Esophagus muscularis mucosa (tissue), 3 donors: ENCODE data around the gene GPR15.

Experiments used
- EP300 ChIP-seq: sonication (generic); formaldehyde crosslinking; IDR thresholded peaks from one replicate; pipeline ENCODE4 v1.6.1; 2017; ENCODE audit warnings: antibody characterized with exemption
- POLR2AphosphoS5 ChIP-seq, 2 donors: sonication (generic); formaldehyde crosslinking; IDR thresholded peaks; one replicate each; pipeline ENCODE4 v1.6.1; 2017; ENCODE audit warnings: antibody characterized with exemption in 2 of 2

- no peak for TF ChIP-seq POLR2AphosphoS5 (IDR thresholded peaks at IDR 0.05)
- TF ChIP-seq EP300, result no peak
Measured at GRCh38 chr3:98545940-98546339, 14.2 kb downstream of the GPR15 start.
